GM19193 (cell line): ENCODE data around the gene SPNS2.

Experiments
- POLR2A ChIP-seq: IDR thresholded peaks from 4 replicates; pipeline ENCODE4 v1.6.1; 2011; ENCODE audit not compliant: insufficient read depth, insufficient read length; ENCODE audit errors: extremely low read depth

The SPNS2 gene, protein sequence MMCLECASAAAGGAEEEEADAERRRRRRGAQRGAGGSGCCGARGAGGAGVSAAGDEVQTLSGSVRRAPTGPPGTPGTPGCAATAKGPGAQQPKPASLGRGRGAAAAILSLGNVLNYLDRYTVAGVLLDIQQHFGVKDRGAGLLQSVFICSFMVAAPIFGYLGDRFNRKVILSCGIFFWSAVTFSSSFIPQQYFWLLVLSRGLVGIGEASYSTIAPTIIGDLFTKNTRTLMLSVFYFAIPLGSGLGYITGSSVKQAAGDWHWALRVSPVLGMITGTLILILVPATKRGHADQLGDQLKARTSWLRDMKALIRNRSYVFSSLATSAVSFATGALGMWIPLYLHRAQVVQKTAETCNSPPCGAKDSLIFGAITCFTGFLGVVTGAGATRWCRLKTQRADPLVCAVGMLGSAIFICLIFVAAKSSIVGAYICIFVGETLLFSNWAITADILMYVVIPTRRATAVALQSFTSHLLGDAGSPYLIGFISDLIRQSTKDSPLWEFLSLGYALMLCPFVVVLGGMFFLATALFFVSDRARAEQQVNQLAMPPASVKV

GRCh38 chr17:4498461-4499397 lies at the start of gene SPNS2:
Gene SPNS2 (plus strand): TSS chr17:4498881. CDS start chr17:4499048, 167 bp downstream.
- TF ChIP-seq POLR2A: no peak

DNA sequence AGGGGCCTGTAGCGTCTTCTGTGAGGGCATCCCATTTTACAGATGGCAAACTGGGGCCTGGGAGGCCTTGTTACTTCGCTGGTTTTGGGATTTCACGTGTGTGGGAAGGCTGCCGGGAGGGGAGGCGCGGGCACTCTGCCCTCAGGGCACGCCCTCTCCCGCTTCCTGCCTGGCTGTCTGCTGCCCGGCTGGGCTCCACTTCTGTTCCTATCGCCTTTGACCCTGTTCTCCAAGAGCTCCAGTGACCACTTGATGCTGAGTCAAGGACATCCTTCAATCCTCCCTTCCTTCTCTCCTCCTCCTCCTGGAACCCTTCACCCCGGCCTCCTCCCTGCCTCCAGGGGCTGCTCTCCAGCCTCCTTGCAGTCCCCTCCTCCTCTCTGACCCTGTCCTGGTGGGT lies 48.9 kb upstream of the SPNS2 start:
- no peak for TF ChIP-seq POLR2A

- TF ChIP-seq POLR2A: no peak
Observed at GRCh38 chr17:4450710-4451316, 47.9 kb upstream of the SPNS2 start.

GRCh38 chr17:4453812-4454591 lies 44.7 kb upstream of the SPNS2 start:
- no peak for TF ChIP-seq POLR2A

- TF ChIP-seq POLR2A: no peak
Observed at GRCh38 chr17:4460661-4461060, 38.0 kb upstream of the SPNS2 start.

DNA sequence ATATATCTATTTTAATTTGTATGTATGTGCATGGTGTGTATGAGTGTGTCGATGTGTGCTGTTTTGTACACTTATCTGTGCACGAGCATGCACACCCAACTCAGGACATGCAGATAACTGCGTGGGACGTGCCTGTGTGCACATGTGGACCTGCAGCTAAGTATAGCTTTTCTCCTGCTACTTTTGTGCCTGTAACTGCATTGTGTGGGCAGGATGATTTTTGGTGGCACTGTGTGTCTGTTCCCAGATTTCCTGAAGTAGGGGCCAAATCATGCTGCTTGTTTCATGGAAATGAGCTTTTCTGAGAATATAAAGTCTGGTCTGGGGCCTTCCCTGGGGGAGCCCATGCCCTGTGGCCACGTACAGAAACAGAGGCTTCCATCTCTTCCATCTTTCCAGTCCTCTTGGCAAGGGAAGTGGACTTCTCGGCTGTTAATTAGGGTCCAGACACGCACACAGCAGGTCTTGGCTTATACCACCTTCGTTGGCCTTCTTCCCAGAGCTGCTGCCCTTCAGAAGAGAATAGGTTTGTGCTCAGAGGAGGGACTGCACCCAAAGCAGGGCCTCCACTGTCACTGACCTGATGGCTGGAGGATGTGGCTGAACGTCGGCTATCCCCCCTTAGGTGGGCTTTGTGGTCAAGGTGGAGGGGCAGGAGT lies 34.7 kb upstream of the SPNS2 start:
- TF ChIP-seq POLR2A: no peak

DNA sequence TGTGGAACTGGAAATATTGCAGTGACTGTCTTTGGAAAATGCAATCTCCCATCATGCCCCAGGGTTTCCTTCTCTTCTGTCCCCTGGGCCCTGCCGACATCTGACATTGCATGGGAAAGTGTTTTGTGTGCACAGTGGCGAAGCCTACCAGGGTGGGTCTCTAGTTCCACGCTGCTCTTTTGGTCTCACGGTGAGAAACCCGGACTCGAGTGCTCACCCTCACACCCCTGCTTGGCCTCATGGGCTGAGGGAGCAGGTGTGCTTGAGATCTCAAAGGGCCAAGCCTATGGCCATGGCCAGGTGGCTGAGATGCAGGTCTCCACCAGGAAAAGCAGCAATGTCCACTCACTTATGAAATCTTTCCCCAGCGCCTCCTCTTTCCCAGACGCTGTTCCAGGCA lies 32.9 kb upstream of the SPNS2 start:
- TF ChIP-seq POLR2A: no peak

DNA sequence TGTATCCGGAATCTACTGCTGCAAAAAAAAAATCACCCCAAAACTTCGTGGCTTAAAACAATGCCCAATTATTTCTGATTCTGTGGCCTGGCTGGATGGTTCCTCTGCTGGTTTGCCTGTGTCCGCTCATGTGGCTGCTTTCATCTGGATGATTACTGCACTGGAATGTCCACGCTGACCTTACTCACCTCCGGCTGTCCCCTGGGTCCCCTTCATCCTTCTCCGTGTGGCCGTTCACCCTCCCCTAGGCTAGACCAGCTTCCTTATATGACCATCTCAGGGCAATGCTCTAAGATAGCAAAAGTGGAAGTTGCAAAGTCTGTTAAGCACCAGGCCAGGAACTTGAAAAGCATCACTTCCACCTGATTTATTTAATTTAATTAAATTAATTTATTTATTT lies 31.4 kb upstream of the SPNS2 start:
- no peak for TF ChIP-seq POLR2A

GRCh38 chr17:4469552-4469951 lies 29.1 kb upstream of the SPNS2 start:
- no peak for TF ChIP-seq POLR2A

- TF ChIP-seq POLR2A: no peak
Observed at GRCh38 chr17:4472286-4472685, 26.4 kb upstream of the SPNS2 start.

DNA sequence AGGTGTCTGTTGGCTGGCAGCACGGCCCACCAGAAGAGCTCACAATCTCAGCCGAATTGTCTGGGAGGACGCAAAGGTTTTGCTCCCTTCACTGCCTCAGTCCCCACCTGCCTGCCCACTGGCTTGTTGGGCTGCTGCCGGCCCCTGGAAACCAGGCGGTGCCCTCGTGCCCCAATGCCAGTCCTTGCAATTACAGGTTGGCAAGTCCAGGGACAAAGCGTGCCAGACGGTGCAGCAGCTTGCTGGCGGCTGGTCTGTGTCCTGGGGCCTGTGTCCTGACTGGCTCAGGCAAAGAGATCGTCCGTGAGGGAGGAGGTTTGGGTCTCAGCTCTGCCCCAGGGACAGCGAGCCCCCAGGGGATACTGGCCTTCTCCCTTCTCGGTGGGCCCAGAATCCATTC lies 24.6 kb upstream of the SPNS2 start:
- TF ChIP-seq POLR2A: no peak

- TF ChIP-seq POLR2A: no peak
Observed at GRCh38 chr17:4475001-4475400, 23.7 kb upstream of the SPNS2 start.

DNA sequence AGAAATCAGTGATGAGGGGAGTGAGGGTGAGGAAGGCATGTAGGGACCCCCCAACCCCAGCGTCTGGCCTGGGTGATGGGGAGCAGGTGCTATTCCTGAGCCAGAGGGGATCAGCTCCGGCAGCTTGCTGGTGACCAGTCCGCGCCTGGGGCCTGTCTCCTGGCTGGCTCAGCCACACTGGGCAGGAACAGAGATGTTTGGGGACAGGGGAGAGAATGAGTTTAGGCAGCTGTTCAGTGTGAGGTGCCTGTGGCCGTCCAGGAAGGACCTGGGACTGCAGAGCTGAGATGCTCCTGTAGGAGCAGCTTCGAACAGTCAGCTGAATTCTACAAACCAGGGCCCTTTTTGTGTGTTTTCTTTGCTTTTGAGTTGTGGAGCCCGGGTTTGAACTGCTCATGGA lies 23.2 kb upstream of the SPNS2 start:
- TF ChIP-seq POLR2A: no peak

GRCh38 chr17:4476017-4476416 lies 22.7 kb upstream of the SPNS2 start:
- no peak for TF ChIP-seq POLR2A
